IMR-90 (cell line): ENCODE data around the gene TBC1D1. TPM values are rescaled to one million over a fixed set of nuclear protein-coding genes. Genes with fewer than 3 reads are reported as not detected.
A peak's percentile ranks its signal among the peaks of the same experiment; 100 is the strongest.

Experiments used
- ATAC-seq: fragments of 200-7000 bp; cut with Tn5 transposase; 2 replicates; pipeline ENCODE4 v1.9.1; 2020; ENCODE audit warnings: low read depth, mild to moderate bottlenecking, moderate library complexity
- BruUV-seq: library from RNA; stranded (reverse); fragments of 400-500 nt; replicated peaks from 2 replicates; lab custom pipeline; 2021; lab: Mats Ljungman, UMichigan
- CTCF ChIA-PET: fragments of 300-600 bp; formaldehyde crosslinking; extraction: SDS; loops from one replicate; lab custom pipeline; 2021; ENCODE audit warnings: antibody characterized with exemption; lab: Yijun Ruan, JAX
- POLR2A ChIA-PET: fragments of 300-600 bp; sonication (Branson Sonifier 250); formaldehyde crosslinking; loops from one replicate; lab custom pipeline; 2022; ENCODE audit warnings: antibody characterized with exemption; ENCODE audit not compliant: unreplicated experiment; lab: Charles Lee
- DNase-seq: peaks from one replicate; pipeline ENCODE4 v3.0.0; 2013
- H2AFZ ChIP-seq: replicated peaks from 2 replicates; pipeline ENCODE3; 2013; ENCODE audit warnings: low read length, mild to moderate bottlenecking; ENCODE audit not compliant: poor library complexity
- H2AK5ac ChIP-seq: 2 replicates; pipeline ENCODE4 v1.6.1; 2013; ENCODE audit warnings: low read depth, low read length, inconsistent platforms
- H2AK9ac ChIP-seq: replicated peaks from 2 replicates; pipeline ENCODE3; 2013; ENCODE audit warnings: mild to moderate bottlenecking, low read depth, low read length, moderate library complexity; ENCODE audit not compliant: poor library complexity
- H2BK120ac ChIP-seq: 2 replicates; pipeline ENCODE4 v1.6.1; 2013; ENCODE audit warnings: low read depth, low read length, inconsistent platforms
- H2BK15ac ChIP-seq: 3 replicates; pipeline ENCODE4 v1.6.1; 2013; ENCODE audit warnings: low read depth, low read length, inconsistent platforms
- H2BK20ac ChIP-seq: 2 replicates; pipeline ENCODE4 v1.6.1; 2013; ENCODE audit warnings: low read depth, mild to moderate bottlenecking, inconsistent platforms, low read length, moderate library complexity
- H2BK5ac ChIP-seq: 2 replicates; pipeline ENCODE4 v1.6.1; 2013; ENCODE audit warnings: mild to moderate bottlenecking, low read depth, low read length, inconsistent platforms; ENCODE audit not compliant: poor library complexity, severe bottlenecking
- H3K14ac ChIP-seq: replicated peaks from 2 replicates; pipeline ENCODE4 v1.6.1; 2013; ENCODE audit warnings: low read depth, low read length, inconsistent platforms
- H3K18ac ChIP-seq: 2 replicates; pipeline ENCODE4 v1.6.1; 2013; ENCODE audit warnings: low read depth, low read length, control low read depth
- H3K23ac ChIP-seq: 2 replicates; pipeline ENCODE4 v1.6.1; 2013; ENCODE audit warnings: low read depth, low read length, inconsistent platforms
- H3K27ac ChIP-seq: 2 replicates; pipeline ENCODE4 v1.5.1; 2013; ENCODE audit warnings: mild to moderate bottlenecking, control low read depth, low read length; ENCODE audit not compliant: insufficient read depth
- H3K27me3 ChIP-seq: 2 replicates; pipeline ENCODE4 v1.6.1; 2013; ENCODE audit warnings: low read length; ENCODE audit not compliant: control insufficient read depth, insufficient read depth
- H3K36me3 ChIP-seq: 2 replicates; pipeline ENCODE4 v1.6.1; 2013; ENCODE audit warnings: low read length, mixed read lengths; ENCODE audit not compliant: control insufficient read depth, insufficient read depth
- H3K4ac ChIP-seq: 2 replicates; pipeline ENCODE4 v1.6.1; 2013; ENCODE audit warnings: low read depth, low read length, inconsistent platforms
- H3K4me1 ChIP-seq: 2 replicates; pipeline ENCODE4 v1.6.1; 2013; ENCODE audit warnings: low read length, mixed read lengths; ENCODE audit not compliant: control insufficient read depth, insufficient read depth
- H3K4me2 ChIP-seq: 2 replicates; pipeline ENCODE4 v1.6.1; 2013; ENCODE audit warnings: low read depth, mild to moderate bottlenecking, control low read depth, low read length, moderate library complexity
- H3K4me3 ChIP-seq: 2 replicates; pipeline ENCODE4 v1.5.1; 2013; ENCODE audit warnings: low read depth, mild to moderate bottlenecking, control low read depth, low read length, moderate library complexity; ENCODE audit not compliant: insufficient read depth
- H3K56ac ChIP-seq: 2 replicates; pipeline ENCODE4 v1.6.1; 2013; ENCODE audit warnings: low read length, inconsistent platforms; ENCODE audit not compliant: insufficient read depth; ENCODE audit errors: extremely low read depth
- H3K79me1 ChIP-seq, 2 experiments: 2 replicates each; pipeline ENCODE4 v1.6.1; 2013; ENCODE audit warnings: low read length in 2 of 2, inconsistent platforms in 1 of 2, low read depth in 1 of 2
- H3K9ac ChIP-seq: 2 replicates; pipeline ENCODE4 v1.6.1; 2013; ENCODE audit warnings: low read depth, low read length, control low read depth
- H3K9me1 ChIP-seq: 2 replicates; pipeline ENCODE4 v1.6.1; 2013; ENCODE audit warnings: low read length, inconsistent platforms; ENCODE audit not compliant: insufficient read depth
- H3K9me3 ChIP-seq: 2 replicates; pipeline ENCODE4 v1.6.1; 2013; ENCODE audit warnings: low read length; ENCODE audit not compliant: control insufficient read depth, insufficient read depth
- H4K20me1 ChIP-seq: 2 replicates; pipeline ENCODE4 v1.6.1; 2013; ENCODE audit warnings: low read length, inconsistent platforms; ENCODE audit not compliant: insufficient read depth
- H4K5ac ChIP-seq: 2 replicates; pipeline ENCODE4 v1.6.1; 2013; ENCODE audit warnings: mild to moderate bottlenecking, low read depth, low read length, control low read depth
- H4K8ac ChIP-seq, 2 experiments: 2 replicates each; pipeline ENCODE4 v1.6.1; 2013; ENCODE audit warnings: low read depth in 2 of 2, low read length in 2 of 2, control low read depth in 1 of 2, inconsistent platforms in 1 of 2
- H4K91ac ChIP-seq: 2 replicates; pipeline ENCODE4 v1.6.1; 2013; ENCODE audit warnings: low read depth, low read length, inconsistent platforms; ENCODE audit not compliant: insufficient read depth
- CHD1 ChIP-seq: IDR thresholded peaks from 2 replicates; pipeline ENCODE4 v1.6.1; 2012; ENCODE audit warnings: low read depth, low read length, improper control_type of control experiment
- RAD21 ChIP-seq: IDR thresholded peaks from 2 replicates; pipeline ENCODE4 v1.6.1; 2012; ENCODE audit warnings: low read length, improper control_type of control experiment
- SMC3 ChIP-seq: fragments of 150-350 bp; IDR thresholded peaks from 2 replicates; pipeline ENCODE4 v1.6.1; 2016; ENCODE audit warnings: low read depth, mild to moderate bottlenecking, antibody characterized with exemption, low read length, moderate library complexity
- USF2 ChIP-seq: fragments of 150-350 bp; IDR thresholded peaks from 2 replicates; pipeline ENCODE4 v1.6.1; 2017; ENCODE audit warnings: mild to moderate bottlenecking, antibody characterized with exemption, low read length, low read depth
- WGBS, 2 experiments: methylation state at CpG; one replicate each; pipeline versions ENCODE4 v1.1.5 to v1.1.7; 2013; ENCODE audit warnings: missing lambda C conversion rate in 2 of 2; ENCODE audit not compliant: insufficient read length in 1 of 2; ENCODE audit errors: extremely low coverage in 2 of 2; 5-methylcytosine and 5-hydroxymethylcytosine counted together
- dilution Hi-C: fragments of 300-500 bp; cut with HindIII; formaldehyde crosslinking; loops from one replicate; pipeline ENCODE4 v1.14.3; 2018; ENCODE audit warnings: low sequenced_read_pairs; ENCODE audit not compliant: unreplicated experiment
- in situ Hi-C: fragments of 300-500 bp; cut with MboI; formaldehyde crosslinking; loops from 3 replicates; pipeline ENCODE4 v1.14.3; 2019; ENCODE audit warnings: low sequenced_read_pairs, inconsistent platforms, mixed read lengths
- intact Hi-C: fragments of 100-400 bp; cut with micrococcal nuclease; formaldehyde crosslinking; loops from 2 replicates; pipeline ENCODE4 v1.10.0; 2022
- polyA plus RNA-seq, 3 experiments: library from polyadenylated mRNA; depleted of rRNA; stranded (reverse); fragments of >200 nt; gene quantifications; 2 replicates each; pipeline ENCODE4 v1.2.3, GENCODE V29; 2012; ENCODE audit warnings: low replicate concordance in 1 of 3
- total RNA-seq: library from RNA; depleted of rRNA; stranded (reverse); fragments of >200 nt; gene quantifications from 2 replicates; pipeline ENCODE4 v1.2.3, GENCODE V29; 2012

The TBC1D1 gene
- total and polyA plus RNA-seq, 2 of the 4 experiments (the other 2 are of a cell fraction) = 42.4 to 104 TPM

- no CpG with 5 or more reads among the region's 5 CpGs for WGBS, 2 experiments
- H4K8ac ChIP-seq = no peak overlapping the region
- H3K23ac ChIP-seq = no peak overlapping the region
- H2AK9ac ChIP-seq = peak overlapping the region; percentile 47
- no peak overlapping the region for H2BK20ac ChIP-seq
- no peak overlapping the region for H2BK5ac ChIP-seq
- no peak overlapping the region for H3K4me2 ChIP-seq
- H3K4me3 ChIP-seq = no peak overlapping the region
- BruUV-seq = no TSS peak
- H2BK15ac ChIP-seq = no peak overlapping the region
- no peak for TF ChIP-seq SMC3
- TF ChIP-seq USF2 = no peak
- no peak for TF ChIP-seq CHD1
- no peak for TF ChIP-seq RAD21
- peaks cover 29 to 57% of the 10 kb centered on the region in 2 experiments for H3K79me1 ChIP-seq
- no peak overlapping the region for H2BK120ac ChIP-seq
- dilution Hi-C loops (no loop called here), in situ Hi-C loops (no loop called here), intact Hi-C loops (no loop called here)
- H3K9me3 ChIP-seq = no peaks in the 10 kb centered on the region
- CTCF ChIA-PET = no interaction called here
- ATAC-seq = no peak
- no peak overlapping the region for H3K18ac ChIP-seq
- DNase-seq = no peak
- no peaks in the 10 kb centered on the region for H3K36me3 ChIP-seq
- no peak overlapping the region for H2AK5ac ChIP-seq
- POLR2A ChIA-PET = no interaction called here
- H3K27ac ChIP-seq = no peak overlapping the region
- peaks cover 17% of the 10 kb centered on the region for H3K4me1 ChIP-seq
- H3K14ac ChIP-seq = no peak overlapping the region
- H4K91ac ChIP-seq = no peak overlapping the region
- H3K9ac ChIP-seq = no peak overlapping the region
- no peak overlapping the region for H2AFZ ChIP-seq
- H3K4ac ChIP-seq = no peak overlapping the region
- H4K5ac ChIP-seq = no peak overlapping the region
- no peak overlapping the region for H3K56ac ChIP-seq
- peaks cover 12% of the 10 kb centered on the region; the same call in 1 of the 2 replicates for H4K20me1 ChIP-seq
- peaks cover 14% of the 10 kb centered on the region for H3K9me1 ChIP-seq
- no peaks in the 10 kb centered on the region for H3K27me3 ChIP-seq
These were observed 116.8 kb downstream of the TBC1D1 start for GRCh38 chr4:38007645-38008044.
